Nephron (organoid): Measurements from ENCODE around the gene CIROP.
"Not testable (repeated sequence)": the region's sequence is repeated elsewhere in the genome, so short reads cannot be mapped to it uniquely, and the experiment has no call there.

Source experiments
- H3K27ac Mint-ChIP-seq, 3 experiments: 2 replicates each; pipeline ENCODE4 v1.8.0; 2020; ENCODE audit warnings: mixed read lengths in 3 of 3, mild to moderate bottlenecking in 2 of 3, moderate library complexity in 1 of 3
- H3K27me3 Mint-ChIP-seq: 2 replicates; pipeline ENCODE4 v1.8.0; 2021; ENCODE audit warnings: low read depth, mild to moderate bottlenecking, moderate library complexity, mixed read lengths
- H3K36me3 Mint-ChIP-seq: 2 replicates; pipeline ENCODE4 v1.8.0; 2020; ENCODE audit warnings: low read depth, mixed read lengths
- H3K4me1 Mint-ChIP-seq: 2 replicates; pipeline ENCODE4 v1.8.0; 2020; ENCODE audit warnings: mixed read lengths
- H3K4me3 Mint-ChIP-seq, 3 experiments: 2 replicates each; pipeline ENCODE4 v1.8.0; 2020; ENCODE audit warnings: mild to moderate bottlenecking in 3 of 3, mixed read lengths in 3 of 3, moderate library complexity in 2 of 3
- H3K9me3 Mint-ChIP-seq: 2 replicates; pipeline ENCODE4 v1.8.0; 2020; ENCODE audit warnings: mixed read lengths
- CTCF ChIP-seq, 3 experiments: fragments of 200-600 bp; sonication (generic); IDR thresholded peaks; one replicate each; pipeline ENCODE4 v1.5.0; 2021; ENCODE audit warnings: antibody characterized with exemption in 3 of 3; ENCODE audit not compliant: unreplicated experiment in 3 of 3

The CIROP gene

GRCh38 chr14:23109769-23110168 is 5.0 kb upstream of the CIROP start:
- Mint-ChIP-seq H3K4me1 (peaks cover 12% of the 10 kb centered on the region), H3K4me3 (no peak overlapping the region), H3K27ac (no peak overlapping the region), H3K27me3 (peaks cover 8% of the 10 kb centered on the region), H3K36me3 (no peaks in the 10 kb centered on the region), H3K9me3 (no peaks in the 10 kb centered on the region)
- no peak for TF ChIP-seq CTCF (IDR thresholded peaks at IDR 0.05; ENCODE audit: unreplicated experiment in 3 of 3)

GRCh38 chr14:23108169-23108568 is 3.4 kb upstream of the CIROP start:
- not testable (repeated sequence) for H3K27ac Mint-ChIP-seq, H3K4me1 Mint-ChIP-seq, H3K4me3 Mint-ChIP-seq, H3K9me3 Mint-ChIP-seq, H3K36me3 Mint-ChIP-seq
- peaks cover 13% of the 10 kb centered on the region for H3K27me3 Mint-ChIP-seq

- H3K4me1 Mint-ChIP-seq = peaks cover 12% of the 10 kb centered on the region
- H3K27ac Mint-ChIP-seq, H3K4me3 Mint-ChIP-seq: not testable (repeated sequence)
Measured at GRCh38 chr14:23107620-23108019, 2.8 kb upstream of the CIROP start.

GRCh38 chr14:23106747-23107045 is 1.9 kb upstream of the CIROP start:
- Mint-ChIP-seq H3K4me1 (peaks cover 17% of the 10 kb centered on the region), H3K27me3 (peaks cover 14% of the 10 kb centered on the region), H3K9me3 (no peaks in the 10 kb centered on the region), H3K4me3 (no peak overlapping the region), H3K36me3 (no peaks in the 10 kb centered on the region), H3K27ac (no peak overlapping the region)
- TF ChIP-seq CTCF (IDR thresholded peaks at IDR 0.05; ENCODE audit: unreplicated experiment in 3 of 3) = no peak

More at GRCh38 chr14:23107620-23108019, 2.8 kb upstream of the CIROP start:
- H3K27me3 Mint-ChIP-seq = peaks cover 13% of the 10 kb centered on the region
- H3K36me3 Mint-ChIP-seq, H3K9me3 Mint-ChIP-seq: not testable (repeated sequence)

- Mint-ChIP-seq H3K4me3 (no peak overlapping the region), H3K27ac (no peak overlapping the region), H3K36me3 (no peaks in the 10 kb centered on the region), H3K27me3 (peaks cover 16% of the 10 kb centered on the region), H3K9me3 (no peaks in the 10 kb centered on the region), H3K4me1 (peaks cover 17% of the 10 kb centered on the region)
- TF ChIP-seq CTCF (IDR thresholded peaks at IDR 0.05; ENCODE audit: unreplicated experiment in 3 of 3) = no peak
Measured at GRCh38 chr14:23105348-23105824, 597 bp upstream of the CIROP start.

- no peak overlapping the region for H3K4me3 Mint-ChIP-seq
Measured at GRCh38 chr14:23104070-23104590, 659 bp downstream of the CIROP start.

More at GRCh38 chr14:23104070-23104590, 659 bp downstream of the CIROP start:
- H3K4me1 Mint-ChIP-seq = peaks cover 17% of the 10 kb centered on the region
- TF ChIP-seq CTCF (IDR thresholded peaks at IDR 0.05; ENCODE audit: unreplicated experiment in 3 of 3) = no peak
- H3K36me3 Mint-ChIP-seq = peaks cover 2% of the 10 kb centered on the region
- H3K27ac Mint-ChIP-seq = no peak overlapping the region
- H3K27me3 Mint-ChIP-seq = peaks cover 16% of the 10 kb centered on the region
- H3K9me3 Mint-ChIP-seq = no peaks in the 10 kb centered on the region
